HEK293 (cell line): ENCODE results near the gene AADAC.

ENCODE experiments used
- CTCF ChIP-seq: fragments of 450-650 bp; formaldehyde crosslinking; IDR thresholded peaks from 2 replicates; pipeline ENCODE4 v1.5.1; 2016; ENCODE audit warnings: missing biosample characterization, missing genetic modification characterization
- PRDM4 ChIP-seq: fragments of 450-650 bp; formaldehyde crosslinking; IDR thresholded peaks from 2 replicates; pipeline ENCODE4 v1.5.1; 2017; ENCODE audit warnings: missing biosample characterization, missing genetic modification characterization
- ZNF692 ChIP-seq: fragments of 450-650 bp; formaldehyde crosslinking; IDR thresholded peaks from 2 replicates; pipeline ENCODE4 v1.5.1; 2016; ENCODE audit warnings: missing biosample characterization, missing genetic modification characterization

- TF ChIP-seq CTCF (tag by site-specific recombination), result no peak
- TF ChIP-seq PRDM4 (tag by site-specific recombination), result no peak
- TF ChIP-seq ZNF692 (tag by site-specific recombination), result no peak
These were observed 52.9 kb downstream of the AADAC start for GRCh38 chr3:151866711-151867410.
